GM19240 (cell line): ENCODE results near the gene TMEM175.
"Not testable (repeated sequence)": the region's sequence is repeated elsewhere in the genome, so short reads cannot be mapped to it uniquely, and the experiment has no call there.

ENCODE experiments used
- DNase-seq: peaks from one replicate; pipeline ENCODE4 v3.0.0; 2011; ENCODE audit warnings: low spot score; ENCODE audit not compliant: insufficient read length

The TMEM175 gene

GRCh38 chr4:988726-989721 lies 56.8 kb downstream of the TMEM175 start:
- DNase-seq = no peak

- DNase-seq = no peak
These were observed 57.6 kb downstream of the TMEM175 start for GRCh38 chr4:989722-990471.

- DNase-seq = no peak
These were observed 58.6 kb downstream of the TMEM175 start for GRCh38 chr4:990746-991367.

GRCh38 chr4:991451-992296 lies 59.4 kb downstream of the TMEM175 start:
- no peak for DNase-seq

DNA sequence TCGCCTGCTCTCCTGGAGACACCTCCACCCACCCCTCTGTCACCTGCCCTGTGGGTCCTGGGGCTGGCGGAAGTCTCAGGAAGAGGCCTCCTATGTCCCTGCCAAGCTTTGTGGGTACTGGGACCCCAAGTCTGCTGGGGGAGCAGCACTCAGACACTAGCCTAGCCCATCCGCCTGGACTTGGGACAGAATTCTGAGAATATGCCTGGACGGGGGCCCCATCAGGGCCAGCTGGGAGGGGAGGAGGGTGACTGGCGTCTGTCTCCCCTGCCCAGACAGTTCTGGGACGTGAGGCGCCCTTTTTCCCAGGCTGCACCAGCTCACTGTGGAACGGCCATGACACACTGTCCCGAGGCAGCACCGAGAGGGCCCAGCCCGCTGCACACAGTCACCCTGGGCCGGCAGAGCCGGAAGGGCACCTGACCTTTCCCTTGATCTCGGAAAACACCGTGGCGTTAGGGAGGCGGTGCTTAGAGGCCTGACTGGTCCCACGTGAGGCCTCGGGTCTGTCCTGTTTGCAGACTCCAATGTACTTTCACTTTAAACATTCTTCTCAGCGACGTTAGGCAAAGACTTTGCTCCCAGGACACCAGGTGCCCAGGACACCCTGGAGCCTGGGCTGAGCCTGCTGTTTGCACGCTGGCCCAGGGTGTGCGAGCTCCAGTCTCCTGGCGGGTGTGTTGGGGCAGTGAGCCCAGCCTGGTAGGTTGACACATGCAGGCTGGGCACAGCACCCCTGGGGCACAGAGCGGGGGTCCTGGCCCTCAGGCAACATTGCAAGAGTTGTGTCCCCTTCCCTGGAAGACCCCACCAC lies 60.2 kb downstream of the TMEM175 start:
- DNase-seq = no peak

GRCh38 chr4:993111-994029 lies 61.1 kb downstream of the TMEM175 start, which contains the start of gene SLC26A1:
TSS of gene SLC26A1 (minus strand) at chr4:993404. CDS start at chr4:991703, 1,701 bp downstream.
- no peak for DNase-seq

DNA sequence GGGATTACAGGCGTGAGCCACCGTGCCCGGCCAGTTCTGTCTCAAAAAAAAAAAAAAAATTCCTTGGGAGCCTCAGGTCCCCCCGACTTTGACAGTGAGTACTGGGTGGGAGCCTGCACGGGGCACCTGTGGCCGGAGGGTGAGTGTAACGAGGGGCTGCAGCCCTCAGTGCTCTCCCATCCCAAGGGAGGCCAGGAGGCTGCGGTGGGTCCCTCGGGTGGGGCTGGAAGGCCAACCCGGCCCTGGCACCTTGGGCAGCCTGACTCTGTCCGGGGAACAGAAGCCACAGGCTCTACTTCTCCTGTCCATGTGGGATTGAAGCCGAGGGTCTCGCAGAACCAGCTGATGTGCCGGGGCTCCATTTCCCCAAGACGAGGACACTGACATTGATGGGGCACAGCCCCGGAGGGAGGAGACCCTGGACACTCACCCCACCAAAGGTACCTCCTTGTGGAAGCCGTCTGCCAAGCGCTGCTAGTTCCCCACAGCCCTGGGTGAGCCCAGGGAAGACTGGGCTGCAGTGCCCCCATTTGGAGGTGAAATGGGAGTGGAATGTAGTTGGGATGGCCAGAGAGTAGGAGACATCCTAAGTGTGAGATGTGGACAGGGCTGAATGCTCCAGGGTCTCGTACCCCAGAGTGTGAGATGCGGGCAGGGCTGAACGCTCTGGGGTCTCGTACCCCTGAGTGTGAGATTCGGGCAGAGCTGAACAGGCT lies 63.2 kb downstream of the TMEM175 start:
- no peak for DNase-seq

DNA sequence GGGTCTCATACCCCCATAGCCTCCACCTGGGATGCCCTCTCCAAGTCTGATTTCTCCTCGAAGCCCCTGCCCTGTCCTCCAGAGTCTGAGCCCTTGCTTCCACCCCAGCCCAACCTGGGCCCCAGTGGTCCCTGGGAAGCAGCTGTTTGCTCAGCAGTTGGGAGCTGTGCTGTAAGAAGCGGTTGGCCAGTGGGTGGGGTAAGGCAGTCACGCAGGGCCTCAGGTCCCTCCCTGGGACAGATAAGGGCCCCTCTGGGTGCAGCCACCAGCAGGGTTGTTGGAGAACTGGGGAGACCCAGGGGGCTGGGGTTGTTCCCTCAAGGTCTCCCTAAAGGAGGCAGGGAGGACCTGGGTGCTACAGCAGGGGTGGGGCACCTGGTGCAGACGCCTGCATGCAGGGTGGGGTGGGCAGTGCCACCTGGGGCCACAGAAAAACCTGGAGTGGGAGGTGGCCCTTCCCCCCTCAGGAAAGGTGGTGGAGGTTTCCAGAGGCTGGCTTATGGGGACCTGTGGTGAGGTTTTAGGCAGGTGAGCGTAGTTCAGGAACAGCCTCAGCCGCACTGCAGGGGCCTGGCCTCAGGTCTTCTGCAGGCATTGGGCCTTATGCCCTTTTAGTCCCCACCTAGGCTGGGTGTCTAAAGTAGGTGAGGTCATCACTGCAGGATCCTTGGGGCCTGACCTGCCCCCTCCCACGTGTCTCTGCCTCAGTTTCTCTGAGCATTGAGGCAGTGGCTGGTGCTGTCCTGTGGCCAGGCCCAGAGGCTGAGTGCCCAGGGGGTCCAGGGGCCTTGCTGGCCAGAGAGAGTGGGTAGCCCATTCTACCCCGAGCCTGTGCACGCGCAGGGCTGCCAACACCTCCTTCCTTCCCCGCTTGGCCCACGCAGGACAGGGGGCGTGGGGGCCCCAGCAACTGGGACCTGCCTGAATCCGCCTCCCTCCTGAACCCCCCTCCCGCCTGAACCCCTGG lies 64.1 kb downstream of the TMEM175 start:
- DNase-seq = no peak

DNA sequence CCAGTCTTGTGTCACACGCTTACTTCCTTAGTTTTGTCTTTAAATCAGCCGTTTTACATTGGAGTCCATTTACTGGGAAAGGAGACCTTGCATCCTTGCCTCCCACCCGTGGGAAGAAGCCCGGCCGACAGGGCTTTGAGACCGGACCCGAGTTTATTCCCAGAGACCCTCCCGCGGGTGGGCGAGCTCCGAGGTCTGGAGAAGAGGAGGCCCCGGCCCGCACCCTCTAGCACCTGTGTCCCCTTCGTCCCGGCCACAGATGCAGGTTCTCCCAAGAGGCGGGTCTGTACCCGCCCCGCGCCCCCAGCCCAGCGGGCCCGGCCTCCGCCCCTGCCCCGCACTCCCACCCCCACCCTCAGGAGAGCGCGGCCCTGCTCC lies 64.7 kb downstream of the TMEM175 start:
- DNase-seq = no peak

GRCh38 chr4:997375-998071 lies 65.3 kb downstream of the TMEM175 start:
- DNase-seq = no peak

DNA sequence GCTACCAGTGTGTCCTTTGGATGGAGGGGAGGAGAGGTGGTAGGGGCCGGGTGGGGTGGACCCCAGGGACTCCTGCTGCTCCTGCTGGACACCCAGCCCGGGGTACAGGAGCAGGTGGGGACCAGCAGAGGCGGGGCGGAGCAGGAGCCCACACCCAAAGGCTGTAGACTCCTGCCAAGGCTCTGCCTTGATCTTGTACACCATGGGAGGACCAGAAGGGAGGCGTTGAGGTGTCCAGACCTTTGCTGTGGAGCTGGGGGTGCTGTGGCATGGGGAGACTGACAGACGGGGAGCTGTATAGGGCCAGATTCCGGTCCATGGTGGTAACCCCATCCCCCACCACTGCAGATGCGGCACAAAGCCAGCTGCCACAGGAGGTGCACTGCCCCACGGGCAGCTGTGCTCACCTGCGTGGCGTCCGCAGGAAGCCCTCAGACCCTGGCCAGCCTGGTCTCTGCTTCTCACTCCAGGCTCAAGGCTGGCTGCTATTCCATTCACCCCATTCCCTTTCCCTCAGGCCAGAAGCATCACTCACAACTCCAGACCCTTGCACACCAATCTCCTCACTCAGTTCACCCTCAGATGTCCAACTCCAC lies 65.9 kb downstream of the TMEM175 start:
- no peak for DNase-seq

DNA sequence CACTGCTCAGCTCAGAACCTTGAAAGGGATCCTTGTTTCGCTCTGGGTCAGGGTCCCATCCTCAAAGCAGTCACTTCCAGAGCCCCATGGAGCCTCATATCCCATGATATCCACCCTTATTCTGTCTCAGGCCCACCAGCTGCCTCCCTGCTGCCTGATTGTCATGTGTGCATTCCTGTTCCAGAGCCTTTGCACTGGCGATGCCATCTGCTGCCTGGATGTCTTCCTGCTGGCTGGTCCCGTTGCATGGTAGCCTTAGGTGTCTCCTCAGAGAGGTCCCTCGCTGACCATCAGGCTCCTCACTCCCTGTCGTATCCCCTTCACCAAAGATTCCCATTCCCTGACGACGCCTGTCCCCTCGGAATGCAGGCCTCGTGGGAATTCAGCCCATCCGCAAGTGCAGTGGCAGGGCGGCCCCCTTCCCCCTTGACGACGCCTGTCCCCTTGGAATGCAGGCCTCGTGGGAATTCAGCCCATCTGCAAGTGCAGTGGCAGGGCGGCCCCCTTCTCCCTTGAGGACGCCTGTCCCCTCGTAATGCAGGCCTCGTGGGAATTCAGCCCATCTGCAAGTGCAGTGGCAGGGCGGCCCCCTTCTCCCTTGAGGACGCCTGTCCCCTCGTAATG lies 67.1 kb downstream of the TMEM175 start:
- not testable (repeated sequence) for DNase-seq

DNA sequence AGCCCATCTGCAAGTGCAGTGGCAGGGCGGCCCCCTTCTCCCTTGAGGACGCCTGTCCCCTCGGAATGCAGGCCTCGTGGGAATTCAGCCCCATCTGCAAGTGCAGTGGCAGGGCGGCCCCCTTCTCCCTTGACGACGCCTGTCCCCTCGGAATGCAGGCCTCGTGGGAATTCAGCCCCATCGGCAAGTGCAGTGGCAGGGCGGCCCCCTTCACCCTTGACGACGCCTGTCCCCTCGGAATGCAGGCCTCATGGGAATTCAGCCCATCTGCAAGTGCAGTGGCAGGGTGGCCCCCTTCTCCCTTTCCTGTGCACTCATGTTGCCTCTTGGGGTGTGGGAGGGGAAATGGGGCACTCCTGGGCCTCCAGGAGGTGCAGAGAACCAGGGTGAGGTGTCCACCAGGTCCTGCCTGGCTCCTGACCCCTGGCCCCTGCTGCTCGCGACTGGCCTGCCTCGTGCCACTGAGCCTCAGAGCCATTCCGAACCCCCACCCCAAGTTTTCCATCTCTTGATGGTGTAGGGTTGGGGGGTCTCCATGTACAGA lies 67.7 kb downstream of the TMEM175 start:
- DNase-seq = no peak

- DNase-seq = no peak
These were observed 68.5 kb downstream of the TMEM175 start for GRCh38 chr4:1000686-1001260.

GRCh38 chr4:1001561-1002130 lies 69.4 kb downstream of the TMEM175 start:
- DNase-seq = no peak
